Cardiac muscle cell (in vitro differentiated cells and primary cell): ENCODE measurements around the gene SLC37A1. TPM values are rescaled to one million over a fixed set of nuclear protein-coding genes. Genes with fewer than 3 reads are reported as not detected.
A peak's percentile ranks its signal among the peaks of the same experiment; 100 is the strongest.

ENCODE experiments used
- DNase-seq, 2 donors: peaks; one replicate each; pipeline versions ENCODE4 v3.0.0 to v3.0.0-alpha.2; 2010 to 2017; ENCODE audit warnings: low read depth in 1 of 2, low spot score in 1 of 2
- H3K27ac ChIP-seq: fragments of 200-600 bp; sonication (generic); 2 replicates; pipeline ENCODE4 v1.5.1; 2016
- H3K27me3 ChIP-seq: fragments of 200-600 bp; sonication (generic); 2 replicates; pipeline ENCODE4 v1.6.0; 2016; ENCODE audit warnings: control low read depth
- H3K36me3 ChIP-seq: fragments of 200-600 bp; sonication (generic); 2 replicates; pipeline ENCODE4 v1.5.1; 2016; ENCODE audit warnings: control low read depth
- H3K4me1 ChIP-seq: fragments of 200-600 bp; sonication (generic); 2 replicates; pipeline ENCODE4 v1.8.1; 2017; ENCODE audit warnings: low read depth, mild to moderate bottlenecking, mixed run types
- H3K4me3 ChIP-seq: fragments of 200-600 bp; sonication (generic); 2 replicates; pipeline ENCODE4 v1.5.1; 2016; ENCODE audit warnings: mild to moderate bottlenecking
- H3K9me3 ChIP-seq: fragments of 200-600 bp; sonication (generic); 2 replicates; pipeline ENCODE4 v1.5.1; 2017; ENCODE audit warnings: low read depth, mild to moderate bottlenecking, control low read depth
- CTCF ChIP-seq: IDR thresholded peaks from 2 replicates; pipeline ENCODE4 v1.5.1; 2012; ENCODE audit warnings: low read depth, mild to moderate bottlenecking, low read length
- polyA plus RNA-seq: library from polyadenylated mRNA; unstranded; fragments of >200 nt; fragmentation: Nextera tagmentation; extraction: Ambion mirVana; gene quantifications from 2 replicates; pipeline ENCODE4 v1.2.1, GENCODE V29; 2016
- total RNA-seq: library from RNA; depleted of rRNA; stranded (reverse); fragments of >200 nt; gene quantifications from 2 replicates; pipeline ENCODE4 v1.2.3, GENCODE V29; 2016

The SLC37A1 gene
- 5.3 and 8.4 TPM in 2 replicates for total RNA-seq
- polyA plus RNA-seq = 3.5 and 6.0 TPM in 2 replicates

- Histone ChIP-seq H3K4me1 (peaks cover 23% of the 10 kb centered on the region), H3K4me3 (peak within 1 kb of the TSS; percentile 79), H3K9me3 (no peaks in the 10 kb centered on the region), H3K27ac (no peak within 1 kb of the TSS), H3K27me3 (peaks cover 18% of the 10 kb centered on the region), H3K36me3 (no peaks in the 10 kb centered on the region)
- peak in 1 of 2 donors; percentile 51 for DNase-seq
- TF ChIP-seq CTCF = no peak
These were observed at the start of gene SLC37A1 for GRCh38 chr21:42513151-42513984. SLC37A1 (plus strand) TSS chr21:42513852; CDS start chr21:42518455, 4,603 bp downstream.

- DNase-seq = peak in 1 of 2 donors; percentile 57
- H3K4me1 ChIP-seq = no peaks in the 10 kb centered on the region
- no peak overlapping the region for H3K27ac ChIP-seq
- no peak for TF ChIP-seq CTCF
- no peak overlapping the region for H3K4me3 ChIP-seq
- no peaks in the 10 kb centered on the region for H3K27me3 ChIP-seq
- H3K36me3 ChIP-seq = no peaks in the 10 kb centered on the region
- H3K9me3 ChIP-seq = no peaks in the 10 kb centered on the region
These were observed 49.7 kb upstream of the SLC37A1 start for GRCh38 chr21:42463861-42464515.

GRCh38 chr21:42465008-42465802 is 48.4 kb upstream of the SLC37A1 start:
- no peaks in the 10 kb centered on the region for H3K4me1 ChIP-seq
- H3K9me3 ChIP-seq = no peaks in the 10 kb centered on the region
- H3K27me3 ChIP-seq = no peaks in the 10 kb centered on the region
- H3K36me3 ChIP-seq = no peaks in the 10 kb centered on the region
- peak in 1 of 2 donors; percentile 54 for DNase-seq
- no peak overlapping the region for H3K4me3 ChIP-seq
- H3K27ac ChIP-seq = no peak overlapping the region
- no peak for TF ChIP-seq CTCF

- Histone ChIP-seq H3K9me3 (no peaks in the 10 kb centered on the region), H3K4me3 (no peak overlapping the region), H3K27me3 (no peaks in the 10 kb centered on the region), H3K4me1 (no peaks in the 10 kb centered on the region), H3K36me3 (no peaks in the 10 kb centered on the region), H3K27ac (no peak overlapping the region)
- no peak for TF ChIP-seq CTCF
- DNase-seq = no peak
These were observed 47.9 kb upstream of the SLC37A1 start for GRCh38 chr21:42465803-42466127.

- no peak for TF ChIP-seq CTCF
- DNase-seq = no peak
These were observed 47.0 kb upstream of the SLC37A1 start for GRCh38 chr21:42466700-42467099.

More at GRCh38 chr21:42466700-42467099, 47.0 kb upstream of the SLC37A1 start:
- Histone ChIP-seq H3K4me1 (no peaks in the 10 kb centered on the region), H3K4me3 (no peak overlapping the region), H3K27ac (no peak overlapping the region), H3K27me3 (no peaks in the 10 kb centered on the region), H3K36me3 (no peaks in the 10 kb centered on the region), H3K9me3 (no peaks in the 10 kb centered on the region)
